Measurements from ENCODE around the gene CNTNAP2. TPM values are rescaled to one million over a fixed set of nuclear protein-coding genes. Genes with fewer than 3 reads are reported as not detected.

The CNTNAP2 gene
- total and polyA plus RNA-seq, 7 experiments from 2014 or later: 0.02 to 0.48 (median 0.24) TPM; not detected in 2

GRCh38 chr7:148153616-148154284 lies 2037.1 kb downstream of the CNTNAP2 start:
- ChIA-PET CTCF (no interaction called here), POLR2A (no interaction called here)
- H3K36me3 ChIP-seq (ENCODE audit: control insufficient read depth in 2 of 3, insufficient read depth in 3 of 3, low read length in 3 of 3): no peaks in the 10 kb centered on the region
- Mint-ChIP-seq H3K4me1 (no peaks in the 10 kb centered on the region), H3K9me3 (peaks cover 0 to 7% (median 2%) of the 10 kb centered on the region in 11 donors), H3K27ac (no peak overlapping the region), H3K27me3 (peaks cover 0 to 11% (median 5%) of the 10 kb centered on the region in 5 donors), H3K4me3 (no peak overlapping the region), H3K36me3 (peaks cover 0 to 4% (median 0%) of the 10 kb centered on the region in 5 donors)
- H3K4me1 ChIP-seq (ENCODE audit: control insufficient read depth in 2 of 2, insufficient read depth in 2 of 2, low read length in 2 of 2): no peaks in the 10 kb centered on the region
- no peaks in the 10 kb centered on the region for H3K9me3 ChIP-seq (ENCODE audit: control insufficient read depth in 2 of 3, low read length in 3 of 3)
- intact Hi-C loops (cut with micrococcal nuclease): no loop called here
- no peak overlapping the region for H3K4me3 ChIP-seq (ENCODE audit: low read length)
- no peak for DNase-seq
- no peak overlapping the region for H3K27ac ChIP-seq (ENCODE audit: low read depth, low read length)
- H3K27me3 ChIP-seq (ENCODE audit: control insufficient read depth in 2 of 2, insufficient read depth in 2 of 2, low read length in 2 of 2): no peaks in the 10 kb centered on the region
- no peak for ATAC-seq

GRCh38 chr7:148155000-148155399 lies 2038.4 kb downstream of the CNTNAP2 start:
- Mint-ChIP-seq H3K27me3 (peaks cover 0 to 5% (median 0%) of the 10 kb centered on the region in 5 donors), H3K4me3 (no peak overlapping the region), H3K27ac (no peak overlapping the region), H3K9me3 (peaks cover 0 to 7% (median 0%) of the 10 kb centered on the region in 11 donors), H3K36me3 (no peaks in the 10 kb centered on the region), H3K4me1 (no peaks in the 10 kb centered on the region)
- Histone ChIP-seq H3K27ac (ENCODE audit: low read depth, low read length) (no peak overlapping the region), H3K36me3 (ENCODE audit: control insufficient read depth in 2 of 3, insufficient read depth in 3 of 3, low read length in 3 of 3) (no peaks in the 10 kb centered on the region), H3K27me3 (ENCODE audit: control insufficient read depth in 2 of 2, insufficient read depth in 2 of 2, low read length in 2 of 2) (no peaks in the 10 kb centered on the region), H3K4me1 (ENCODE audit: control insufficient read depth in 2 of 2, insufficient read depth in 2 of 2, low read length in 2 of 2) (no peaks in the 10 kb centered on the region), H3K4me3 (ENCODE audit: low read length) (no peak overlapping the region), H3K9me3 (ENCODE audit: control insufficient read depth in 2 of 3, low read length in 3 of 3) (no peaks in the 10 kb centered on the region)
- POLR2A ChIA-PET: no interaction called here
- intact Hi-C loops (cut with micrococcal nuclease): no loop called here
- ATAC-seq (no peak), DNase-seq (no peak)
- CTCF ChIA-PET: no interaction called here

GRCh38 chr7:148155826-148156225 lies 2039.2 kb downstream of the CNTNAP2 start:
- H3K9me3 Mint-ChIP-seq: peaks cover 0 to 7% (median 0%) of the 10 kb centered on the region in 11 donors
- no peak overlapping the region for H3K4me3 Mint-ChIP-seq
- H3K27me3 ChIP-seq (ENCODE audit: control insufficient read depth in 2 of 2, insufficient read depth in 2 of 2, low read length in 2 of 2): no peaks in the 10 kb centered on the region
- ChIA-PET CTCF (no interaction called here), POLR2A (no interaction called here)
- intact Hi-C loops (cut with micrococcal nuclease): no loop called here
- H3K9me3 ChIP-seq (ENCODE audit: control insufficient read depth in 2 of 3, low read length in 3 of 3): no peaks in the 10 kb centered on the region
- ATAC-seq (no peak), DNase-seq (no peak)
- no peak overlapping the region for H3K27ac ChIP-seq (ENCODE audit: low read depth, low read length)
- H3K36me3 Mint-ChIP-seq: no peaks in the 10 kb centered on the region
- no peaks in the 10 kb centered on the region for H3K36me3 ChIP-seq (ENCODE audit: control insufficient read depth in 2 of 3, insufficient read depth in 3 of 3, low read length in 3 of 3)
- no peaks in the 10 kb centered on the region for H3K4me1 ChIP-seq (ENCODE audit: control insufficient read depth in 2 of 2, insufficient read depth in 2 of 2, low read length in 2 of 2)
- no peaks in the 10 kb centered on the region for H3K4me1 Mint-ChIP-seq
- H3K27ac Mint-ChIP-seq: no peak overlapping the region
- H3K4me3 ChIP-seq (ENCODE audit: low read length): no peak overlapping the region
- H3K27me3 Mint-ChIP-seq: peaks cover 0 to 5% (median 4%) of the 10 kb centered on the region in 5 donors

- peaks cover 0 to 8% (median 4%) of the 10 kb centered on the region in 5 donors for H3K27me3 Mint-ChIP-seq
- DNase-seq: no peak
- H3K4me1 Mint-ChIP-seq: no peaks in the 10 kb centered on the region
- ChIA-PET POLR2A (no interaction called here), CTCF (no interaction called here)
- no peak overlapping the region for H3K4me3 ChIP-seq (ENCODE audit: low read length)
- no peaks in the 10 kb centered on the region for H3K4me1 ChIP-seq (ENCODE audit: control insufficient read depth in 2 of 2, insufficient read depth in 2 of 2, low read length in 2 of 2)
- no peaks in the 10 kb centered on the region for H3K36me3 Mint-ChIP-seq
- H3K9me3 Mint-ChIP-seq: peaks cover 0 to 7% (median 0%) of the 10 kb centered on the region in 11 donors
- intact Hi-C loops (cut with micrococcal nuclease): no loop called here
- no peak overlapping the region for H3K4me3 Mint-ChIP-seq
- H3K36me3 ChIP-seq (ENCODE audit: control insufficient read depth in 2 of 3, insufficient read depth in 3 of 3, low read length in 3 of 3): no peaks in the 10 kb centered on the region
- no peak overlapping the region for H3K27ac Mint-ChIP-seq
- H3K27me3 ChIP-seq (ENCODE audit: control insufficient read depth in 2 of 2, insufficient read depth in 2 of 2, low read length in 2 of 2): no peaks in the 10 kb centered on the region
- no peaks in the 10 kb centered on the region for H3K9me3 ChIP-seq (ENCODE audit: control insufficient read depth in 2 of 3, low read length in 3 of 3)
- no peak for ATAC-seq
- no peak overlapping the region for H3K27ac ChIP-seq (ENCODE audit: low read depth, low read length)
Measured at GRCh38 chr7:148156233-148156632, 2039.6 kb downstream of the CNTNAP2 start.

GRCh38 chr7:148159331-148159730 lies 2042.7 kb downstream of the CNTNAP2 start:
- CTCF ChIA-PET: no interaction called here
- Histone ChIP-seq H3K27ac (ENCODE audit: low read depth, low read length) (no peak overlapping the region), H3K36me3 (ENCODE audit: control insufficient read depth in 2 of 3, insufficient read depth in 3 of 3, low read length in 3 of 3) (no peaks in the 10 kb centered on the region), H3K9me3 (ENCODE audit: control insufficient read depth in 2 of 3, low read length in 3 of 3) (no peaks in the 10 kb centered on the region), H3K27me3 (ENCODE audit: control insufficient read depth in 2 of 2, insufficient read depth in 2 of 2, low read length in 2 of 2) (peaks cover 0 to 2% of the 10 kb centered on the region in 2 donors), H3K4me1 (ENCODE audit: control insufficient read depth in 2 of 2, insufficient read depth in 2 of 2, low read length in 2 of 2) (no peaks in the 10 kb centered on the region), H3K4me3 (ENCODE audit: low read length) (no peak overlapping the region)
- H3K9me3 Mint-ChIP-seq: peaks cover 0 to 3% (median 0%) of the 10 kb centered on the region in 11 donors
- no peaks in the 10 kb centered on the region for H3K36me3 Mint-ChIP-seq
- intact Hi-C loops (cut with micrococcal nuclease): no loop called here
- no peak overlapping the region for H3K4me3 Mint-ChIP-seq
- ATAC-seq (no peak), DNase-seq (no peak)
- peaks cover 0 to 15% (median 6%) of the 10 kb centered on the region in 5 donors for H3K27me3 Mint-ChIP-seq
- no peak overlapping the region for H3K27ac Mint-ChIP-seq
- POLR2A ChIA-PET: no interaction called here
- H3K4me1 Mint-ChIP-seq: no peaks in the 10 kb centered on the region

GRCh38 chr7:148161776-148162175 lies 2045.2 kb downstream of the CNTNAP2 start:
- POLR2A ChIA-PET: no interaction called here
- Mint-ChIP-seq H3K9me3 (peaks cover 0 to 4% (median 0%) of the 10 kb centered on the region in 11 donors), H3K27me3 (peaks cover 0 to 25% (median 21%) of the 10 kb centered on the region in 5 donors), H3K4me1 (no peaks in the 10 kb centered on the region), H3K27ac (no peak overlapping the region), H3K4me3 (no peak overlapping the region), H3K36me3 (peaks cover 0 to 4% (median 0%) of the 10 kb centered on the region in 5 donors)
- no peak for DNase-seq
- CTCF ChIA-PET: no interaction called here
- H3K27ac ChIP-seq (ENCODE audit: low read depth, low read length): no peak overlapping the region
- peaks cover 0 to 2% of the 10 kb centered on the region in 2 donors for H3K27me3 ChIP-seq (ENCODE audit: control insufficient read depth in 2 of 2, insufficient read depth in 2 of 2, low read length in 2 of 2)
- intact Hi-C loops (cut with micrococcal nuclease): no loop called here
- no peaks in the 10 kb centered on the region for H3K9me3 ChIP-seq (ENCODE audit: control insufficient read depth in 2 of 3, low read length in 3 of 3)
- H3K36me3 ChIP-seq (ENCODE audit: control insufficient read depth in 2 of 3, insufficient read depth in 3 of 3, low read length in 3 of 3): no peaks in the 10 kb centered on the region
- ATAC-seq: no peak
- no peaks in the 10 kb centered on the region for H3K4me1 ChIP-seq (ENCODE audit: control insufficient read depth in 2 of 2, insufficient read depth in 2 of 2, low read length in 2 of 2)
- no peak overlapping the region for H3K4me3 ChIP-seq (ENCODE audit: low read length)

- Histone ChIP-seq H3K4me3 (ENCODE audit: low read length) (no peak overlapping the region), H3K4me1 (ENCODE audit: control insufficient read depth in 2 of 2, insufficient read depth in 2 of 2, low read length in 2 of 2) (no peaks in the 10 kb centered on the region), H3K36me3 (ENCODE audit: control insufficient read depth in 2 of 3, insufficient read depth in 3 of 3, low read length in 3 of 3) (no peaks in the 10 kb centered on the region), H3K9me3 (ENCODE audit: control insufficient read depth in 2 of 3, low read length in 3 of 3) (no peaks in the 10 kb centered on the region), H3K27ac (ENCODE audit: low read depth, low read length) (no peak overlapping the region), H3K27me3 (ENCODE audit: control insufficient read depth in 2 of 2, insufficient read depth in 2 of 2, low read length in 2 of 2) (peaks cover 0 to 2% of the 10 kb centered on the region in 2 donors)
- peaks cover 0 to 7% (median 0%) of the 10 kb centered on the region in 11 donors for H3K9me3 Mint-ChIP-seq
- no peak overlapping the region for H3K27ac Mint-ChIP-seq
- H3K4me3 Mint-ChIP-seq: no peak overlapping the region
- no peak for DNase-seq
- intact Hi-C loops (cut with micrococcal nuclease): no loop called here
- no peak for ATAC-seq
- POLR2A ChIA-PET: no interaction called here
- CTCF ChIA-PET: no interaction called here
- H3K36me3 Mint-ChIP-seq: peaks cover 0 to 4% (median 0%) of the 10 kb centered on the region in 5 donors
- H3K4me1 Mint-ChIP-seq: no peaks in the 10 kb centered on the region
- peaks cover 0 to 32% (median 26%) of the 10 kb centered on the region in 5 donors for H3K27me3 Mint-ChIP-seq
Measured at GRCh38 chr7:148162808-148163207, 2046.2 kb downstream of the CNTNAP2 start.
